Loucy (cell line): ENCODE results near the gene PCDHGA7.

Experiments
- EZH2phosphoT487 ChIP-seq: fragments of 200-600 bp; IDR thresholded peaks from 2 replicates; pipeline ENCODE4 v1.6.1; 2018; ENCODE audit warnings: antibody characterized with exemption, mild to moderate bottlenecking, moderate library complexity, borderline replicate concordance
- TF ChIP-seq, protein P1 (sequence below): fragments of 200-600 bp; sonication (generic); conservative IDR thresholded peaks from 2 replicates; pipeline ENCODE4 v1.5.1; 2014; ENCODE audit warnings: mild to moderate bottlenecking, antibody characterized with exemption, low read length

DNA sequence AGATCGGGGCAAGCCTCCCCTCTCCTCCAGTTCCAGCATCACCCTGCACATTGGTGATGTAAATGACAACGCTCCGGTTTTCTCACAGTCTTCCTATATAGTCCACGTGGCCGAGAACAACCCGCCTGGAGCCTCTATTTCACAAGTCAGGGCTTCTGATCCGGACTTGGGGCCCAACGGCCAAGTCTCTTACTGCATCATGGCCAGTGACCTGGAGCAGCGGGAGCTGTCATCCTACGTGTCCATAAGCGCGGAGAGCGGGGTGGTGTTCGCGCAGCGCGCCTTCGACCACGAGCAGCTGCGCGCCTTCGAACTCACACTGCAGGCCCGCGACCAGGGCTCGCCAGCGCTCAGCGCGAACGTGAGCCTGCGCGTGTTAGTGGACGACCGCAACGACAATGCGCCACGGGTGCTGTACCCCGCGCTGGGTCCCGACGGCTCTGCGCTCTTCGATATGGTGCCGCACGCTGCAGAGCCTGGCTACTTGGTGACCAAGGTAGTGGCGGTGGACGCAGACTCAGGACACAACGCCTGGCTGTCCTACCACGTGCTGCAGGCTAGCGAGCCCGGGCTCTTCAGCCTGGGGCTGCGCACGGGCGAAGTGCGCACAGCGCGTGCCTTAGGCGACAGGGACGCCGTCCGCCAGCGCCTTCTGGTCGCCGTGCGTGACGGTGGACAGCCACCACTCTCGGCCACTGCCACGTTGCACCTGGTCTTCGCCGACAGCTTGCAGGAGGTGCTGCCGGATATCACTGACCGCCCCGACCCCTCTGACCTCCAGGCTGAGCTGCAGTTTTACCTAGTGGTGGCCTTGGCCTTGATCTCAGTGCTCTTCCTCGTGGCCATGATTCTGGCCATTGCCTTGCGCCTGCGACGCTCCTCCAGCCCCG, 6.9 kb downstream of the PCDHGA7 start:
- TF ChIP-seq, protein P1, sequence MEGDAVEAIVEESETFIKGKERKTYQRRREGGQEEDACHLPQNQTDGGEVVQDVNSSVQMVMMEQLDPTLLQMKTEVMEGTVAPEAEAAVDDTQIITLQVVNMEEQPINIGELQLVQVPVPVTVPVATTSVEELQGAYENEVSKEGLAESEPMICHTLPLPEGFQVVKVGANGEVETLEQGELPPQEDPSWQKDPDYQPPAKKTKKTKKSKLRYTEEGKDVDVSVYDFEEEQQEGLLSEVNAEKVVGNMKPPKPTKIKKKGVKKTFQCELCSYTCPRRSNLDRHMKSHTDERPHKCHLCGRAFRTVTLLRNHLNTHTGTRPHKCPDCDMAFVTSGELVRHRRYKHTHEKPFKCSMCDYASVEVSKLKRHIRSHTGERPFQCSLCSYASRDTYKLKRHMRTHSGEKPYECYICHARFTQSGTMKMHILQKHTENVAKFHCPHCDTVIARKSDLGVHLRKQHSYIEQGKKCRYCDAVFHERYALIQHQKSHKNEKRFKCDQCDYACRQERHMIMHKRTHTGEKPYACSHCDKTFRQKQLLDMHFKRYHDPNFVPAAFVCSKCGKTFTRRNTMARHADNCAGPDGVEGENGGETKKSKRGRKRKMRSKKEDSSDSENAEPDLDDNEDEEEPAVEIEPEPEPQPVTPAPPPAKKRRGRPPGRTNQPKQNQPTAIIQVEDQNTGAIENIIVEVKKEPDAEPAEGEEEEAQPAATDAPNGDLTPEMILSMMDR: no peak
- TF ChIP-seq EZH2phosphoT487: no peak
